GM21390 (cell line): ENCODE measurements around the gene LRRC53.

Experiments used
- ATAC-seq: cut with Tn5 transposase; IDR thresholded peaks from one replicate; pipeline ENCODE4 v1.9.1; 2021; ENCODE audit not compliant: unreplicated experiment

The LRRC53 gene

DNA sequence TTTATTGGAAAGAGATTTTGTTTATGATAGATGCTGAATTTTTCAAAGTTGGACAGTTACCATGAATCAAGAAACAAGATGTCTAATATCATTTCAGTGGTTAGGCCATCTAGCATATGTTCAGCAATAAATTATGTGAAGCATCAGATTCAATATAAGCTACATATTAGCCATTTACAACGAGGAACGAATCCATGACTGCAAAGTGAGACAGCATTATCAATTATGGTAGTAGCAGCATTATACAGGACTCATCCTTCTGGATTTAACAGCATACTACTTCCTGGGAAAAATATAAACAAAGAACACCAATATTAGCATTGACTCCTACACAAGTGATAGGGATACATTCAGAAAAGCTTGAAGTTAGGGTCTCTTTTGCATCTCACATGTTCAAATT is 59.1 kb downstream of the LRRC53 start:
- ATAC-seq = no peak

DNA sequence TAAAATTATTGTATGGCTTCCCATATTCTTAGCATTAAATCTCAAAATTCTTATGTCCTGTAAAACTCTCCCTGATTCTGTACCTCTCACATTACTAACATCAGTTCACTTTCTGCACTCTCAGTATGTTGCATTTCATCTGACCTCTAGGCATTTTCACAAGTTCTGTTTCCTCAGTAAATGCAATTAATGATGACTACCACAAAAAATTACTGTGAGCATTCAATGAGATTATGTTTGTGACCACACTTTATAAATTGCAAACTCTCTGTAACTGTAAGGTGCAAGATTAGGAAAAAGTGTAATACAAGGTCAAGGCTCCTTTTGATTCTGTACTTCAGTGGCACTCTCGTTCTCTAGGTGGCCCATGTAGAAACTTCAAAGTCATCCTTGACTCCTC is 60.4 kb downstream of the LRRC53 start:
- no peak for ATAC-seq

DNA sequence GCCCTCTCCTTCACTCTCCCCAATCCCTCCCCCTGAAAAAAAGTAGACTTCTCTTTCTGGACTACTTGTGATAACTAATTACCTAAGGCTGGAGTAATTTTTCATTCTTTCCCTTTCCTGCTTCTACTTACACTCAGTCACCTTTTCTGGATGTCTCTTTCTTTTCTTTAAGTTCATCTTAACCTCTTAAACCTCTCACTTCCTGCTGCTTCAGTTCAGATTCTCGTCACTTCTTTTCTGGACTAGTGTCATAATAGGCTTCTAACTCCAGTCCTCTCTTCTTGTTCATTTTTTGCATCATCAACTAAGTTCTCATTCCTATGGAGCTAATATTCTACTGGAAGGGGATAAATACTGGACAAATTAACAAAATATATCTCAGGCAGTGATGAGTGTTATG is 75.4 kb downstream of the LRRC53 start:
- no peak for ATAC-seq

DNA sequence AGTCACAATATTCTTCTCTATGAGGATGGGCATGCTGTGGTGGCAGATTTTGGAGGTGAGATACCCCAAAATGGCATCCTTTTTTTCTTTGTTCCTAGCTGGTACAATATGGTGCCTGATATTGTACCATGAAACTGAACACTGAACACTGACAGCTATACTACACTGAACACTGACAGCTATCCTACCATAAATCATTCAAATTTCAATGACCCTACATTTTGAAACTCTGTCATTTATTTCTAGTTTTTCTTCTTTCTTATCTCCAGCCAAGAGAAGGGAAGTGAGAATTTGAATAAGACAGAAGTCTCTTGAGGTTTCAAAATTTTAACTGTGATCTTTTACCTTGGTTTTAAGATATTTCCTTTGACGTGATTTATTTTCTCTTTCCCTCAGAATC is 76.3 kb downstream of the LRRC53 start:
- ATAC-seq = no peak

DNA sequence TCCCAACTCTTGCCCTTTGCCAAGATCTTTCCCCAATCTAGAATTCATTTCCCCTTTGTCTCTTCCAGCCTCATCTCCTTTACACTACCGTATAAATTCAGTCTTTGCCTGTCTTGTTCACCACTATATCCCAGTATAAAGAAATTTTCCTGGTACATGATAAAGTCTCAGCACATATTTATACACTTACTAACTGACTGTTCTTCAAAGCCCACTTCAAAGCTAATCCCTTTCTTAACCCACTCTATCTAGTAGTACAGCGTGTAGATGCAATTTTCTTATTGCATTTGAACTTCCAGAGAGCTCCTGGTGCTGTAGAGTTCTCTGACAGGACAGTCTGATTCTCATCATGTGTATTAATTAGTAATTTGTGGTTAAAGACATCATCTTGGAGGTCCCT is 78.1 kb downstream of the LRRC53 start:
- no peak for ATAC-seq

DNA sequence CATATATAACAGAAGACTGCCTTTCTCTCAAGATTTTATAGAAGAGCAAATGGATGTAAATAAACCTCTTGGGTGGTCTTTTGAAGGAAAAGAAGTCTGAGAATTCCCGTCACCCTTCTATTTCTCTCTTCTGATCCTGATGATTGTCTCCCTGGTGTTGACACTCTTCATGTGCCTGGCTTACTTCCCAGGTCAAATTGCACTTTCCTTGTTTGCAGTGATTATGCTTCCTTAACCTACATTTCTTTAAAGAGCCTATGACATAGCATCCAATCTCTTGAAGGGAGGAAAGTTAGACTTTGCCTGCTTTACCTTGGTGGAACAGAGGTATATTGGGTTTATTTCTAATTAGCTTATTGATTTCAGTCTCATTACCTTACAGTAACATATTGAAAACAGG is 80.1 kb downstream of the LRRC53 start:
- ATAC-seq = no peak

DNA sequence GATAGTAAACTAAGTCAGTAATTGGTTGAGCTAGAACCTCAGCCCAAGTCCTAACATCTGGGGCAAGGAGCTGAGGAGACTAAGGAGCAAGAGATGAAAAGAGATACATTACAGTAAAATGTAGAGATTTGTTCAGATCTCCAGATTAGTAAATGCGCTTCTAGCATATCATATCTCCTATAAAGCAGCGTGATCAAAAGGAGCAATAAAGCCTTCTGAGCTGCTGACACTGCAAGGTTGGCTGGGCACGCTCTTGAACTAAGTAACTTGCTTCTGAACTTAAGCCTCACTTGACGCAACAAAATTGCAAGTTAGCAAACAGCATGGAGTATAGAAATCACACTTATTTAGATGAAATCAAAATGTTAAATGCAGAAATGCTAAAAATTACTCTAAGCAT is 80.9 kb downstream of the LRRC53 start:
- ATAC-seq = no peak

DNA sequence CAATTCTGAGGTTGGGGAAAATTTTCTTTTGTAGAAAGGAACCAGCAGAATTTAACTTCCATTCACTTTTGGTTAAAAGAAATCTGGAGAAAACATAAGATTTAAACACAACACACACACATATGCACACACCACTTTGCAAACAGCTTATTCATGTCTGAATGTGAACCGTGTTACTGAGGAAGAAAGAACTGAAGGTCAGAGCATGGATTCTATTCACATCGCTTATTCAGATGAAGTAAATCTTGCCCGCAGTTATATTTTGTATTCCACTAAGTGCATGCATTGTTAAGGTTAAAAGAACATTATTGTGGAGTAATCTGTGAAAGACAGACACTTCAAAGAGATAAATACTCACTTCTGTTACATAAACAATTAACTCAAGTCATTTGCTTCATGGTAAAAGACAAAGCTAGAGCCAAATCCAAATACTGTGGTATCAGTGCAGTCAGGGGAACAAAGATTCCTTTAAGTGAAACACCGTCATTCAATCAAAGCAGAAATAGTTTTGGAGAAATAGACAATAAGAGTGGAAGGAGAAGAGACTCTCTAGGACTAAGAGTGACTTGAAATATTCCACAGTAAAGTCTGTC is 82.0 kb downstream of the LRRC53 start:
- ATAC-seq = no peak

DNA sequence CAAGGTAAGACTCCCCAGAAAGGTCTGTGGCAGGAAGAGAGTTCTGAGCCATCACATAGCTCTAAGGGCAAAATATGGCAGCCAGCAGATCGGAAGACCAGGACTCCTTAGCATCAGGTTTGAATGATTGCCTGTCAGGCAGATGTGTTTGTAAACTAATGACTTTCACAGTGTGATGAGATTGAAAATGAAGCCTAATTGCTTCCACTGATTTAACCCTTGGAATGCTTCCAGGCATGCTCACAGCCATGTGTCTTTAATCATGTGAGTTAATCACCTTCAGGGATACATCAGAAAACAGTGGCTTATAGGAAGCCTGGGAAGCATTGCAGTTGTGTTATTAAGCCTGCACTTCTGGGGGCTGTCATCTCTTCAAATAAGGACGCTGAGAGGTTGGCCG is 82.8 kb downstream of the LRRC53 start:
- no peak for ATAC-seq

DNA sequence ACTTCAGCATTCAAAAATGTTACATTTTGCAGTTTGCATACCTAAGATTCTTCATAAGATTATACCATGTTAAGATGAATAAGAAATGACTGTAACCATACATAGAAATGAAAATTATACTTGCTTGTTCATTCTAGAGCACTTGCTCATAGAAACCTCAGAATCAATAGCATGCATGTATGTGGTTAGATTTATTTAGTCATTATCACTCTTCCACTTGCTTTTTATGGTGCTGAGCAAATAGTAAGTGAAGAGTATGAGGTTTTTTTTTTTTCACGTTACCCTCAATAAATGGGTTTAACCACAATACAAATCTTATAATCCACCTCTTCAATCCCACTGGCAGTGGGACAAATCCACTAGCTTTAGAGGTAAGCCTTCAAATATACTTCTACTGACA is 84.7 kb downstream of the LRRC53 start:
- no peak for ATAC-seq

DNA sequence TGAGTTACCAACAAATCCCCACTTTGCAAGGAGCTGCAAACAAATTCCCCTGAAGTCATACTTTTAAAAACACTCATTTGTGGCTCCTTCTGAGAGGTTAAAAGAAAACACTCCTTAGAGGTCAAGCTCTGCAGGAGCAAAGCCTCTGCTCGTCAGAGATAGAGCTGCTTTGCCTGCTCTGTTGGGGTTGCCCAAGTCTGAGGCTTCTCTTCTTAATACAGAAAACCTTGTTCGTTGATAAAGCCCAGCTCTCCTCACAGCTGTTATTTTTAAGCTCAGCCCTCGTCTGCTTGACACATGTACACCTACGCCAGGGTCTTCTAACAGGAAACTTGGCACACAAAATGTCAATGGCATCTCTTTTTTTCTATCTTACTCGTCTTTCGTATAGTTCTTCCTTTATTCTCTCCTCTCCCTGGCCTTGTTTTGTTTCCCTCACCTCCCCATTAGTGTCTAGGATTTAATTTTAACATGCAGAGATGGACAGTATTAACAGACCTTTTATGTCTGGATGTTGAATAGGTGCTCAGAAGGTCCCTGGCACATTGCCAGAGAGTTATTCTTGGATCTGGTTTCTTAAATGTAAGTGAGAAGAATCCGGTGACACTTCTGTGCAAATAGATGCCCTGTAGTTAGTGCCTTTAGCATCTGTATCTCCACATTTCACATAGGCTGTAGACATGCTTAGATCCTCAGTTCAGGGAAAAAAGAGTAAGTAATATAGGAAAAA is 86.0 kb downstream of the LRRC53 start:
- no peak for ATAC-seq

DNA sequence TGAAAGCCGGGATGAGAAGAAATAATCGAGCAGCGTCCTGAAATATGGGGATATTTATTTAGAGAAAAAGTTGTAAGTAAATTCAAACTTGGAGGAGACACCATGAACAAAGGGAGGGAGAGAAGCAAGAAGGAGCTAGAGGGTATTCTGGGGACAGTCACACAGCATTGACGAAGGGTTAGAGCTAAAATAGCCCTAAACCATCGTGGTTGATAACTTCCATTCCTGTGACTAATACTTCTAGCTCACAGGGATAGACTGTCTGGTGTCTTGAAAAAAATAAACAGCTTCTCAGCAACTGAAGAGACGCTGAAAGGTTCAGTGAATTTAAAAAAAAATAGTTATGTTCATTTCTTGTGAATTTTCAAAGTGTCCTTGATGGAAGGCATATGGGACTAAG is 86.7 kb downstream of the LRRC53 start:
- ATAC-seq = no peak

DNA sequence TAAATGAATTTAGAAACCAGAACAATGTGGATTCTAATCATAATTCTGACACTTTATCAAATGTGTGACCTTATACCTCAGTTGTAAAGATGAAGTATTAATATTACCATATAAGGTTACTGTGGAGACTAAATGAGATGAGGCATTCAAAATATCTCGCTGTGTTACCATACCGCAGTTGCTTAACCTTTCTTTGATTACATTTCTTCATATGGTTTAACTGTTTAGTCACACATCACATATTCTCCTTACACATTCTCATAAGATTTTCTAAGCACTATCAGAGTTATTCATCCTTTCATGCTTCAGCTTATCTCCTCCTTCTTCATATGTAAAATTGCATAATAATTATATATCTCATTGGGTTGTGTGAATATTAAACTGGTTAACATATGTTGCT is 88.9 kb downstream of the LRRC53 start:
- no peak for ATAC-seq

DNA sequence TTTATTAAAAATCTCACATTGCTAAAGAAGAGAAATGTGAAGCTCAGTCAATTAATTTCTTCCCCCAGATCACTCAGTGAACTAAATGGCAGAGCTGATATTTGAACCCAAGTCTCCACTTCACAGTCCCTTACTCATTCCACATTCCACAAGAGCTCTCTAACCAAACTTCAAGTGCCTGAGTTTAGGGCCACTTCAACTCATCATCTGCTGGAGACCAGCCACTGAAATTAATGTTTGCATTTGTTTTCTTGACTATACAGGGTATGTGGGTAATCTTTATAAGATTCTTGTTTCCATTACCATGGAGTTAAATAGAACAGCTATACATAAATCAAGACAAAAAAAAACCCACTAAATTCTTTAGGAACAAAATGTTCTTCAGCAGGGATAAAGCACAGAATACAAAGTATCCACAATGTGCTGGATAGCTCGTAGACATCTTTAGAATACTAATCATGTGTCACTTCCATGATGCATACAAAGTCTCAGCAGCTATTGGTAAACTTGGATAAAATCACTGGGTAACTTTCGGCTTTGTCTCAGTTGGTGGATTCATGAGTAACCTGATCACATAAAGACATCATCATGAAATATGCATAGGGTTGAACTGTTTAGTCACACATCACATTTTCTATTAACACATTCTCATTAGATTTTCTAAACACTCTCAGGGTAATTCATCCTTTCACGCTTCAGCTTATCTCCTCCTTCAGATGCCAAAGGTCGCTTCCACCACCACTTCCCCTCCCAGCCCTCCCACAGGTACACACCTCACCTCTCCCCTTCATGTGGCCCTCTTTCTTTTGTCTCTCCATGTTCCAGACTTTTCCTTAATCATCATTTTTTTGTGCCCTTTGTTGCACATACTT is 89.8 kb downstream of the LRRC53 start:
- ATAC-seq = no peak

DNA sequence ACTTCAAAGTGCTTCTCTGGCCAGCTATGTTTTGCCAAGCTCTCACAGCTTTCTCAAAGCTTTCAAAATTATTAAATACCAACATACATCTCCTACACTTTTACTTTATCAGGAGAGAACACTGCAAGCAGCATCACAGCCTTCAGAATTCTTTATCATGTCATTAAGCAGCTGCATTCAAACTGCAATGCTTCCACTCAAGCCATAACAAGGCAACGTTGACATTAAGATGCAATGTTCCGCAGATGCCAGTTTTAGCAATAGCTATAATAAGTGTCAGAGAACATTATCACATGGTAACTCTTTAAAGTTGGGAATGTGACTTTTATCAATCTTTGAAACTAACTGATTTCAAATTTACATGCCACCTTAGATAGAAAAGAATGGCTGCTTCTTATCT is 91.9 kb downstream of the LRRC53 start:
- no peak for ATAC-seq
